ENCODE data around the gene MFAP4. TPM values are rescaled to one million over a fixed set of nuclear protein-coding genes. Genes with fewer than 3 reads are reported as not detected.

MFAP4 gene
- total and polyA plus RNA-seq, 2 experiments from 2014 or later, result 360 to 739 TPM

GRCh38 chr17:19412510-19412909 lies 25.5 kb upstream of the MFAP4 start:
- no peak overlapping the region for H2AFZ ChIP-seq
- no peak overlapping the region for H3K4me3 ChIP-seq
- no peak for DNase-seq (ENCODE audit: low spot score)
- no peaks in the 10 kb centered on the region for H3K9me2 ChIP-seq (replicated peaks; ENCODE audit: insufficient read depth)
- no peaks in the 10 kb centered on the region for H4K20me1 ChIP-seq (ENCODE audit: insufficient read depth, poor library complexity, severe bottlenecking)
- peak overlapping the region; percentile 73 for H3K4me2 ChIP-seq
- H3K27me3 ChIP-seq, result no peaks in the 10 kb centered on the region
- H3K79me2 ChIP-seq, result no peaks in the 10 kb centered on the region
- no peak overlapping the region for H3K27ac ChIP-seq
- H3K36me3 ChIP-seq (replicated peaks; ENCODE audit: insufficient read depth, low read depth), result no peaks in the 10 kb centered on the region
- peaks cover 12% of the 10 kb centered on the region for H3K4me1 ChIP-seq (ENCODE audit: insufficient read depth)
- TF ChIP-seq CTCF (IDR thresholded peaks at IDR 0.05; ENCODE audit: poor library complexity) (no peak), EZH2phosphoT487 (IDR thresholded peaks at IDR 0.05; ENCODE audit: low read depth, severe bottlenecking, unreplicated experiment) (no peak), EZH2 (IDR thresholded peaks at IDR 0.05; ENCODE audit: borderline replicate concordance) (no peak)
- no peaks in the 10 kb centered on the region for H3K9me3 ChIP-seq (ENCODE audit: low read depth)
- 95% methylated on average over 15 of the region's 16 CpGs for WGBS (ENCODE audit: low lambda C conversion rate, missing lambda C conversion rate)

- no peaks in the 10 kb centered on the region for H3K9me2 ChIP-seq (replicated peaks; ENCODE audit: insufficient read depth)
- peak overlapping the region; percentile 48 for H3K27ac ChIP-seq
- peak overlapping the region; percentile 73 for H3K4me2 ChIP-seq
- no peak overlapping the region for H3K4me3 ChIP-seq
- H2AFZ ChIP-seq, result no peak overlapping the region
- no peaks in the 10 kb centered on the region for H4K20me1 ChIP-seq (ENCODE audit: insufficient read depth, poor library complexity, severe bottlenecking)
- H3K9me3 ChIP-seq (ENCODE audit: low read depth), result no peaks in the 10 kb centered on the region
- WGBS (ENCODE audit: low lambda C conversion rate, missing lambda C conversion rate), result 79% methylated on average over 9 of the region's 9 CpGs
- no peak for DNase-seq (ENCODE audit: low spot score)
- no peaks in the 10 kb centered on the region for H3K27me3 ChIP-seq
- TF ChIP-seq CTCF (IDR thresholded peaks at IDR 0.05; ENCODE audit: poor library complexity) (no peak), EZH2phosphoT487 (IDR thresholded peaks at IDR 0.05; ENCODE audit: low read depth, severe bottlenecking, unreplicated experiment) (no peak), EZH2 (IDR thresholded peaks at IDR 0.05; ENCODE audit: borderline replicate concordance) (no peak)
- no peaks in the 10 kb centered on the region for H3K79me2 ChIP-seq
- H3K4me1 ChIP-seq (ENCODE audit: insufficient read depth), result peaks cover 9% of the 10 kb centered on the region
- no peaks in the 10 kb centered on the region for H3K36me3 ChIP-seq (replicated peaks; ENCODE audit: insufficient read depth, low read depth)
Measured at GRCh38 chr17:19411631-19412030, 24.6 kb upstream of the MFAP4 start.

- peak; percentile 55 for DNase-seq (ENCODE audit: low spot score)
- TF ChIP-seq EZH2 (IDR thresholded peaks at IDR 0.05; ENCODE audit: borderline replicate concordance) (no peak), CTCF (IDR thresholded peaks at IDR 0.05; ENCODE audit: poor library complexity) (no peak), EZH2phosphoT487 (IDR thresholded peaks at IDR 0.05; ENCODE audit: low read depth, severe bottlenecking, unreplicated experiment) (no peak)
- Histone ChIP-seq H3K9me2 (replicated peaks; ENCODE audit: insufficient read depth) (no peaks in the 10 kb centered on the region), H3K4me2 (peak within 1 kb of the TSS; percentile 73), H3K36me3 (replicated peaks; ENCODE audit: insufficient read depth, low read depth) (no peaks in the 10 kb centered on the region), H3K4me1 (ENCODE audit: insufficient read depth) (peaks cover 9% of the 10 kb centered on the region), H3K4me3 (no peak within 1 kb of the TSS), H2AFZ (no peak within 1 kb of the TSS), H4K20me1 (ENCODE audit: insufficient read depth, poor library complexity, severe bottlenecking) (no peaks in the 10 kb centered on the region), H3K9me3 (ENCODE audit: low read depth) (no peaks in the 10 kb centered on the region), H3K27ac (peak within 1 kb of the TSS; percentile 48), H3K79me2 (no peaks in the 10 kb centered on the region), H3K27me3 (no peaks in the 10 kb centered on the region)
- WGBS (ENCODE audit: low lambda C conversion rate, missing lambda C conversion rate), result 39% methylated on average over 22 of the region's 23 CpGs
Measured at GRCh38 chr17:19410875-19411620, 24.1 kb upstream of the MFAP4 start, which contains the start of gene RNF112. RNF112 (plus strand) TSS chr17:19411232; CDS start chr17:19411409, 177 bp downstream.
